Lung (tissue), 12 donors: ENCODE data around the gene HDLBP. TPM values are rescaled to one million over a fixed set of nuclear protein-coding genes. Genes with fewer than 3 reads are reported as not detected.

Experiments used
- ATAC-seq: fragments of 200-7000 bp; cut with Tn5 transposase; one replicate; pipeline ENCODE4 v1.9.1; 2020; ENCODE audit warnings: moderate number of reproducible peaks; ENCODE audit not compliant: insufficient read depth, low FRiP score
- DNase-seq, 3 donors: peaks; one replicate each; pipeline ENCODE4 v3.0.0-alpha.2; 2013 to 2017
- H3K27ac ChIP-seq, 2 donors: one replicate each; pipeline ENCODE4 v1.5.1; 2013; ENCODE audit warnings: mild to moderate bottlenecking in 2 of 2, moderate library complexity in 2 of 2, control low read depth in 1 of 2, inconsistent platforms in 1 of 2, low read depth in 1 of 2, low read length in 1 of 2
- H3K27me3 ChIP-seq, 3 donors: one replicate each; pipeline ENCODE4 v1.5.1; 2013; ENCODE audit warnings: low read length in 2 of 3; ENCODE audit not compliant: control insufficient read depth in 3 of 3, insufficient read depth in 3 of 3
- H3K36me3 ChIP-seq, 4 donors: one replicate each; pipeline ENCODE4 v1.5.1; 2013; ENCODE audit warnings: low read length in 4 of 4, mild to moderate bottlenecking in 1 of 4, moderate library complexity in 1 of 4; ENCODE audit not compliant: control insufficient read depth in 4 of 4, insufficient read depth in 4 of 4
- H3K4me1 ChIP-seq, 5 donors: one replicate each; pipeline ENCODE4 v1.5.1; 2013; ENCODE audit warnings: low read length in 5 of 5, mild to moderate bottlenecking in 2 of 5, moderate library complexity in 1 of 5; ENCODE audit not compliant: control insufficient read depth in 5 of 5, insufficient read depth in 5 of 5
- H3K4me3 ChIP-seq: one replicate; pipeline ENCODE4 v1.5.1; 2013; ENCODE audit warnings: mild to moderate bottlenecking, control low read depth, moderate library complexity
- H3K9ac ChIP-seq, 2 donors: one replicate each; pipeline ENCODE4 v1.5.1; 2013; ENCODE audit warnings: low read length in 2 of 2, control low read depth in 1 of 2; ENCODE audit not compliant: insufficient read depth in 1 of 2
- H3K9me3 ChIP-seq, 4 donors: one replicate each; pipeline ENCODE4 v1.5.1; 2013; ENCODE audit warnings: low read length in 3 of 4, mild to moderate bottlenecking in 1 of 4, moderate library complexity in 1 of 4; ENCODE audit not compliant: control insufficient read depth in 4 of 4, insufficient read depth in 3 of 4
- WGBS, 2 donors: extraction: QIAGEN DNeasy Blood & Tissue Kit; methylation state at CpG; one replicate each; pipeline ENCODE4 v1.1.7; 2013; 5-methylcytosine and 5-hydroxymethylcytosine counted together
- polyA plus RNA-seq, 2 donors: library from polyadenylated mRNA; stranded (reverse); fragments of 200-250 nt; gene quantifications; one replicate each; pipeline ENCODE4 v1.2.1, GENCODE V29; 2013
- total RNA-seq, 2 donors: library from RNA; depleted of rRNA in 1 of 2; stranded (reverse); fragments of >200 nt in 1 of 2; gene quantifications; one replicate each; pipeline ENCODE4 v1.2.1, GENCODE V29; 2014 to 2021
- TF ChIP-seq, protein P1 (sequence below): IDR thresholded peaks from 2 replicates; pipeline ENCODE4 v1.5.1; 2012; ENCODE audit warnings: mild to moderate bottlenecking; ENCODE audit errors: control extremely low read depth, extremely low read depth
- donor health status: control.
- donor health status: control.
- donor health status: Bipolar disorder and iron deficiency.
- donor health status: healthy.
- donor health status: DM: yes; HTN: yes; CAD: no.

The HDLBP gene
- total and polyA plus RNA-seq, 4 donors = 165 to 595 (median 316) TPM

- no peak overlapping the region for H3K27ac ChIP-seq
- H3K4me3 ChIP-seq = no peak overlapping the region
- peaks cover 0 to 13% (median 3%) of the 10 kb centered on the region in 5 donors for H3K4me1 ChIP-seq
- no peak overlapping the region for H3K9ac ChIP-seq
- H3K9me3 ChIP-seq = no peaks in the 10 kb centered on the region
- no peak for ATAC-seq
- no peak for DNase-seq
- TF ChIP-seq, protein P1, sequence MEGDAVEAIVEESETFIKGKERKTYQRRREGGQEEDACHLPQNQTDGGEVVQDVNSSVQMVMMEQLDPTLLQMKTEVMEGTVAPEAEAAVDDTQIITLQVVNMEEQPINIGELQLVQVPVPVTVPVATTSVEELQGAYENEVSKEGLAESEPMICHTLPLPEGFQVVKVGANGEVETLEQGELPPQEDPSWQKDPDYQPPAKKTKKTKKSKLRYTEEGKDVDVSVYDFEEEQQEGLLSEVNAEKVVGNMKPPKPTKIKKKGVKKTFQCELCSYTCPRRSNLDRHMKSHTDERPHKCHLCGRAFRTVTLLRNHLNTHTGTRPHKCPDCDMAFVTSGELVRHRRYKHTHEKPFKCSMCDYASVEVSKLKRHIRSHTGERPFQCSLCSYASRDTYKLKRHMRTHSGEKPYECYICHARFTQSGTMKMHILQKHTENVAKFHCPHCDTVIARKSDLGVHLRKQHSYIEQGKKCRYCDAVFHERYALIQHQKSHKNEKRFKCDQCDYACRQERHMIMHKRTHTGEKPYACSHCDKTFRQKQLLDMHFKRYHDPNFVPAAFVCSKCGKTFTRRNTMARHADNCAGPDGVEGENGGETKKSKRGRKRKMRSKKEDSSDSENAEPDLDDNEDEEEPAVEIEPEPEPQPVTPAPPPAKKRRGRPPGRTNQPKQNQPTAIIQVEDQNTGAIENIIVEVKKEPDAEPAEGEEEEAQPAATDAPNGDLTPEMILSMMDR = no peak
- peaks cover 21 to 58% (median 35%) of the 10 kb centered on the region in 4 donors for H3K36me3 ChIP-seq
- no peaks in the 10 kb centered on the region for H3K27me3 ChIP-seq
- 86 to 89% methylated on average over 8 of the region's 8 CpGs for WGBS, 2 donors
Observed at GRCh38 chr2:241227594-241227993, 87.9 kb downstream of the HDLBP start.

GRCh38 chr2:241226723-241227572, 88.5 kb downstream of the HDLBP start:
- ATAC-seq = no peak

DNA sequence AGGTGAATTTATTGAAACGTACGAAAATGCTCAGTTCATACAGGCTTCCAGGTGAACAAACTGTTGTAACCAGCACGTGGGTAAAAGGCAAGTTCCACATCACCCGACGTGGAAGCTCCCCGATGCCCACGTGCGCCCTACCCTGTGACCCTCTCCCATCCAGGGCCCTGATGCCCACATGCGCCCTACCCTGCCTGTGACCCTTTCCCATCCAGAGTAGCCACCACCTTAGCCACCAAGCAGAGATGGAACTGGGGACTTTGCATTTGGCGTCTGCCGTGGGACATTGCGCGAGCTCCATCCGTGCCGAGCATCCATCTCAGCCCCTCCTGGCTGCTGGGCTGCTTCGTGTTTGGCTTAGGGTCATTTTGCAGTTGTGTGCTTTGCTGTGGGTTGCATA, 89.5 kb downstream of the HDLBP start:
- Histone ChIP-seq H3K36me3 (peaks cover 21 to 51% (median 29%) of the 10 kb centered on the region in 4 donors), H3K27ac (no peak overlapping the region), H3K9me3 (no peaks in the 10 kb centered on the region), H3K9ac (no peak overlapping the region), H3K27me3 (no peaks in the 10 kb centered on the region), H3K4me1 (peaks cover 0 to 13% (median 3%) of the 10 kb centered on the region in 5 donors), H3K4me3 (no peak overlapping the region)
- DNase-seq (no peak), ATAC-seq (no peak)
- TF ChIP-seq, protein P1 = no peak
- 89 to 94% methylated on average over 16 of the region's 16 CpGs for WGBS, 2 donors

More at GRCh38 chr2:241226723-241227572, 88.5 kb downstream of the HDLBP start:
- peak; percentile 36 to 62 (median 58) for DNase-seq
- Histone ChIP-seq H3K27ac (no peak overlapping the region), H3K36me3 (peaks cover 21 to 57% (median 35%) of the 10 kb centered on the region in 4 donors), H3K9ac (no peak overlapping the region), H3K9me3 (no peaks in the 10 kb centered on the region), H3K27me3 (no peaks in the 10 kb centered on the region), H3K4me1 (peaks cover 0 to 13% (median 3%) of the 10 kb centered on the region in 5 donors), H3K4me3 (no peak overlapping the region)
- 89 to 90% methylated on average over 19 of the region's 19 CpGs for WGBS, 2 donors
- TF ChIP-seq, protein P1 = no peak
